ENCODE data around the gene LHPP.
"Not testable (repeated sequence)": the region's sequence is repeated elsewhere in the genome, so short reads cannot be mapped to it uniquely, and the experiment has no call there.

LHPP gene

GRCh38 chr10:124461642-124462347 lies at the start of gene LHPP:
LHPP (plus strand) TSS chr10:124461823; CDS start chr10:124461863, 40 bp downstream.
- DNase-seq = peak; percentile 83 to 86

DNA sequence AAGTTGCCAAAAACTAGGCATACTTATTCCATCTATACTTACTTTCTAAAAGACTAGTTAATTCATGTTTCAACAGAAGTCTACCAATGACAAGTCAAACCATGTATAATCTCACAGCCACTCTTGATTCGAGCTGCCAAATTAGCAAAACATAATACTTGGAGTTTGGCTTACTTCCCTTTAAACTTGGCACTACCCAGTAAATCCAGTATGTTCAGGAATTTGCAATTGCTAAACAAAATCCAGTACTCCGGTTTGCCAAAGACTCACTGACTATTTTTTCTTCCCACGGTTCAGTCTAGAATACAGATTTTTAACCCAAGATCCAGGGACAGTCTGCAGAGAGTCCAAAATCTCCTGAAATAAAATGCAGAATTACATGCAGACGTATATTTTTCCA lies 47.5 kb upstream of the LHPP start:
- no peak for DNase-seq

DNA sequence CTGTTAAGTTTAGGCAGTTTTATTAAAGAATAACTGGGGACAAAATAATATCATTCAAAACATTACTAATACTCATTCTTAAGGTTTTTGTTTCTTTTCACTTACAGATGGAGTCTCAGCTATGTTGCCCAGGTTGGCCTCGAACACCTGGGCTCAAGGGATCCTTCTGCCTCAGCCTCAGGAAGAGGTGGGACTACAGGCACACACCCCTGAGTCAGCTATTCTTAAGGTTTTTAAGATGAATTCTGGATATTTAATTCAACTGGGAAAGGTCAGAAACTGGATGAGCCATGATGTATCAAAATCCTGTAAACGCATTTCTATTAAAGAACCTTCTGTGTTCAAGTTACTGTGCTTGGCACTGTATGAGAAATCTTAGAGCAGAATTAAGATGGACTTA lies 46.4 kb upstream of the LHPP start:
- DNase-seq = no peak

DNA sequence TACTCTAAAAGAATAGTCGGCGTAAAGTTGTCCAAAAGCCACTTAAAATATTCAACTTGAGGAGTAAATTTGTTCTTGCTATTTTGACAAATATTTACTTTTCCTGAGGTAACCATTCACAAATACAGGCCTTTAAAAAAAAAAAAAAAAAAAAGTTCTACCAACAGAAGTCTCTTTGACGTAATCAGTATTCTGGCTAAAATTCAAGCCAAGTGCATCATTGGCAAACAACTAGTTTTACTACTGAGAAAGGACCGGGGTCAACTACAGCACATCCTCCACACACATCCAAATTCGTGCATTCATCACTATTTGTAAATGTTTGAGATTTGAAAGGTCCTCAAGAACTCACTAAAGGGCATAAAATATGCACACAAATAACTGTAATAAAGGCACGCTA lies 44.9 kb upstream of the LHPP start:
- DNase-seq = no peak

DNA sequence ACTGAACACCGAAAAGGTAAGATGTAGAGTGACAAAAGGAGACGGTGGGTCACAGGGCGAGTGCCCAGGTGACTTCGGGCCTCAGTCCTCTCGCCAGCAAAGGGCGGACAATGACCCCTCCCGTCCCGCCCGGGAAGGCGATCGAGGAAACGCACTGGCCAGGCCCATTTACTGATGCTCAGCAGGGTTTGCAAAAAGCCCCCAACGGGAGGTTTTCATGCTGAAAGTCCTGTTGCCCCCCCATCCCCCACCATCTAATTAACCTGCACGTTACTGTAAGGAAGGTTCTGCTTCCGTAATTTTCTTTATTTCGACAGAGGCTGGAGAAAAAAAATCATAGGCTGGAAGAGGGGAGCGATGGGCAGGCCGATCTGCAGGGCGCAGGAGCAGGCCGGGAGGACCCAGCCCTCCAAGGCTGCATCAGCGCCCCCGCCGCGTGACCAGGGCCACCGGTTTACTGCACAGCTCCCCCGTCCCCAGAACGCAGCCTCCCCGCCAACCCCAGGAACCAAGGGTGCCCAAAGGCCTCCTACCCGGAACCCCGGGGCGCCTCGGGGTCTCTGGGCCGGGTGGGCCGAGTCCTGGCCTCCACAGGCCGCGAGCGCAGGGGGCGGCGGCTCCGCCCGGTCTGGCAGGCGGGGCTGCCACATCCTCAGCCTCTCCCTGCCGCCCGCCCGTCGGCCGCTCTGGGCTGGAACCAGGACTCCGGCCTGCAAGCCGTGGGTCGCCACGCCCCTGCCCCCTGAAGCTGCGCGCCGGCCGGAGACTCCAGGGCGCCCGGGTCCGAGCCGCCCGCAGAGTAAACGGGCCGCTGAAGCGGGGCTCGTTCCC lies 43.5 kb upstream of the LHPP start:
- peak; percentile 25 to 37 for DNase-seq

GRCh38 chr10:124418726-124419501 lies 42.7 kb upstream of the LHPP start, which contains the start of gene OAT:
OAT (minus strand) TSS chr10:124418923; CDS start chr10:124412171, 6,752 bp downstream.
- DNase-seq = peak; percentile 94 to 95

DNA sequence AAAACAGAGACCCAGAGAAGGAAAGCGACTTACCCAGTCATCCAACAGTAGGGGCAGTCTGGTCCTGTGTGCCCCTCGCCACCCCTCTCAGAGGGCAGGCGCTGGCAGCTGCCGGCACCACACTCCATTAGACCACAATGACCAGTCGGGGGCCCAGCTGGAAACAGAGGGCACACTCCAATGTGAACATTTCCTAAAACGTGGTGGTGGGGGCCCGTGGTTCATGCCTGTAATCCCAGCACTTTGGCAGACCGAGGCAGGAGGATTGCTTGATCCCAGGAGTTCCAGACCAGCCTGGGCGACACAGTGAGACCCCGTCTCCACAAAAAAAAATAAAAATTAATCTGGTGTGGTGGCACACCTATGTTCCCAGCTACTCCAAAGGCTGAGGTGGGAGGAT lies 42.0 kb upstream of the LHPP start:
- DNase-seq = no peak

DNA sequence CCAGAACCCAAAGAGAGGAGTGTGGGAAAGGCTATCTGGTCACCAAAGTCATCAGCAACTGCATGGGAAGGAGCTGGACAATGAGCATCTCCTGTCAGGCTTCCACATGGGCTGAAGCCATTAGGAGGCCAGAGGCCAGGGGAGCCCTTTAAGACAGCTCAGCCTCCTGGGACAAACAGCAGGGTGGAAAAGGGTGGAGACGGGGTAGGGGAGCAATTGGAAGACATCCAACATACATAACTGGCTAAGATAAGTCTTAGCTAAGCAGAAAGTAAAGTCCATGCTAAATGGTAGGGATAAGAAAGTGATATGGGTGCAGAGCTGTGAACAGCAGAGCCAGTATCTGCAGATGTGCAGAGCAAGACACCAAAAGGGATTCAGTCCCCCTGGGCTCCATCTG lies 41.4 kb upstream of the LHPP start:
- DNase-seq = no peak

GRCh38 chr10:124422742-124423141 lies 38.9 kb upstream of the LHPP start:
- DNase-seq = no peak

- DNase-seq = no peak
Measured at GRCh38 chr10:124423813-124424212, 37.8 kb upstream of the LHPP start.

DNA sequence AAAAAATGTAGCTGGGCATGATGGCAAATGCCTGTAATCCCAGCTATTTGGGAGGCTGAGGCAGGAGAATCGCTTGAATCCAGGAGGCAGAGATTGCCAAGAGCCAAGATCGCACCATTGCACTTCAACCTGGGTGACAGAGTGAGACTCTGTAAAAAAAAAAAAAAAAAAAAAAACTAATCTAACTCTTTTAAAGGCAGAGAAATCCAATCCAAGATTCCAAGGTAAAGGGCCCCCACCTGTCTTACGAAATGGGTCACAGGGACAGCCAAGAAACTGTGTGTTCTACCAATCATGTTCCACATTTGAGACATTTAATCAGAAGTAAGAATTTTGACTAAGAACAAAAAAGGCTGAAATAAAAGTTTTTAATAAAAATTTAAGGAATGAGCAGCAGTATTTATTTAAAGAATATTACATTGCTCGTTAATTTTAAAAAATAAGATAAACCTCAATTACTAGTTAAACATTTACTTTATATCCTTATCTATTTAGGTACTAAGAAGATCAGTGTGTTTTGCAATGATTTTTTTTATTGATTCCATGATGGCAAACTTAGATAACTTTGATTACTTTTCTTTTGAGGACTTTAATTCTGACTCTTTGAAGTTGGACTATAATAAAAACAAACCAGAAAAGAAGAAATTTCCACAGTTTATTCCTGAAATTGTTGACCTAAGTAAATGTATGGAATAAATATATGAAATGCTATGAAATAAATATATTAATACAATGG lies 36.2 kb upstream of the LHPP start:
- DNase-seq = no peak

GRCh38 chr10:124428207-124428777 lies 33.3 kb upstream of the LHPP start:
- DNase-seq = no peak

- DNase-seq = no peak
Measured at GRCh38 chr10:124429576-124429975, 32.0 kb upstream of the LHPP start.

DNA sequence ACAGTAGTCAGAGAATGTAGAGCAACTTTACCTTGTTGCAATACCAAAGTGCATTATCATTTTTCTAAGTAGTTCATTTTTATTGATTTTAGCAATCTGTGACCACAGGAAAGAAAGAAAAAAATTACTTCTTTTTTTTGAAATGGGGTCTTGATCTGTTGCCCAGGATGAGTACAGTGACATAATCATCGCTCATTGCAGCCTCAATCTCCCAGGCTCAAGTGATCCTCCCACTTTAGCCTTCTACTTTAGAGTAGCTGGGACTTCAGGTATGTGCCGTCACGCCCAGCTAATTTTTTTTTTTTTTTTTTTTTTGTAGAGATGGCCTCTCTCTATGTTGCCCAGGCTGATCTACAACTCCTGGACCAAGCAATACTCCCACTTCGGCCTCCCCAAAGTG lies 31.5 kb upstream of the LHPP start:
- DNase-seq = no peak

GRCh38 chr10:124433461-124433860 lies 28.2 kb upstream of the LHPP start:
- no peak for DNase-seq

GRCh38 chr10:124435683-124436082 lies 25.9 kb upstream of the LHPP start:
- not testable (repeated sequence) for DNase-seq

DNA sequence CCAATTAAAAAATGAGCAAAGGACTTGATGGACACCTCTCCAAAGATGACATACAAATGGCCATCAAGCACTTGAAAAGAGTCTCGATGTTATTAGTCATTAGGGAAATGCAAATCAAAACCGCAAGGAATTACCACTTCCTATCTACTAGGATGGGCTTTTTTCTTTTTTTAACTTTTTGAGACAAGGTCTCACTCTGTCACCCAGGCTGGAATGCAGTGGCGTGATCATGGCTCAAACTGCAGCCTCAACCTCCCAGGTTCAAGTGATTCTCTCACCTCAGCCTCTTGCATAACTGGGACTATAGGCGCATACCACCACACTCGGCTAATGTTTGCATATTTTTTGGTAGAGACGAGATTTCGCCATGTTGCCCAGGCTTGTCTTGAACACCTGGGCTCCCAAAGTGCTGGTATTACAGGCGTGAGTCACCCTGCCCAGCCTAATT lies 25.4 kb upstream of the LHPP start:
- DNase-seq = no peak

DNA sequence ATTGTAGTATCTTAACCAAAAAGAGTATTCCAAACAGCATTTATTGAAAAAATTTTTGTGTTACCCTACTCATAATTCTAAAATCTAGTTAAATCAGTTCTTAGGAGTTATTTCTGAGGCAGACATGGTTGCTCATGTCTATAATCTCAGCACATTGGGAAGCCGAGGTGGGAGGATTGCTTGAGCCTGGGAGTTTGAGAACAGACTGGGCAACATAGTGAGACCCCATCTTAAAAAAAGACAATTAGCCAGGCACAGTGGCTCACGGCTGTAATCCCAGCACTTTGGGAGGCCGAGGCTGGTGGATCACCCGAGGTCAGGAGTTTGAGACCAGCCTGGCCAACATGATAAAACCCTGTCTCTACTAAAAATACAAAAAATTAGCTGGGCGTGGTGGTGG lies 19.9 kb upstream of the LHPP start:
- DNase-seq = not testable (repeated sequence)

DNA sequence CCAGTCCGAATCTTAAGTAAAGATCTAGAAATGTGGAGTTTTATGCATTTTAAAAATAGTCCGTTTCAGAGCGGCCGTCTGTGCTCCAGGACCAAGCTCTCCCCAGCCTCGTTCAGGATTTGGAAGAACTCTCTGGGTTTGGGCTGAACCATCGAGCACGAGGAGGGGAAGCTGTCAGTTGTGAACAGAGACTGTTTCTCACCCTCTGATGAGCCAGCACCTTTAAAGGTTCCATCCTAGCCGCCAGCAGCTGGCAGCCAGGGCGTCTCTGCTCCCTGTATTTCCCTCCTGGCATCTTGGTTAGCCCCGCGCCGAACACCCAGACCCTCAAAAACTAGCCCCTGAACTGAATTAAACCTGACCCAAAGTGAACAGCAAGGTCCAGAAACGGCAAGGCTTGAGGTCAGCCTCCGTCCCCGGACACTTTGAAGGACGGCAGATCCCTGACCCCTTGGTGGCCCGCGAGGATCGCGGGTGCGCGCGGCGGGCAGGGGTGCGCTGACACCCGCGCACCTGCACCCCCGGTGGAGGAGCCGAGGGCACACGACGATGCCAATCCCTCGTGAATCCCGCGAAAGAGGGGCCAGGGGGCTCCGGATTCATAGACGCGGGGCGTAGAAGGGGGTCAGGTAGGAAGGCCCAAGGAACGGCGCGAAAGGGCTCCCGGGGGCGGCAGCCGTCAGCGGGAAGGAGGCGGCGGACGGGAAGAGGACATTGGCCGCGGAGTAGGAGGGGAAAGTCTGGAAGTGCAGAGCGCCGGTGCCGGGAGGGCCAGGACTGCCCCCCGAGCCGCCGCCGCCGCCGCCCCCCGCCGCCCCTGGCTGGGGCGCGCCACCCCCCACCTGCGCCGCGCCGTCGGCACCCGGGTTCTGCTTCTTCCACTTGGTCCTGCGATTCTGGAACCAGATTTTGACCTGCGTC lies 14.5 kb upstream of the LHPP start:
- no peak for DNase-seq

DNA sequence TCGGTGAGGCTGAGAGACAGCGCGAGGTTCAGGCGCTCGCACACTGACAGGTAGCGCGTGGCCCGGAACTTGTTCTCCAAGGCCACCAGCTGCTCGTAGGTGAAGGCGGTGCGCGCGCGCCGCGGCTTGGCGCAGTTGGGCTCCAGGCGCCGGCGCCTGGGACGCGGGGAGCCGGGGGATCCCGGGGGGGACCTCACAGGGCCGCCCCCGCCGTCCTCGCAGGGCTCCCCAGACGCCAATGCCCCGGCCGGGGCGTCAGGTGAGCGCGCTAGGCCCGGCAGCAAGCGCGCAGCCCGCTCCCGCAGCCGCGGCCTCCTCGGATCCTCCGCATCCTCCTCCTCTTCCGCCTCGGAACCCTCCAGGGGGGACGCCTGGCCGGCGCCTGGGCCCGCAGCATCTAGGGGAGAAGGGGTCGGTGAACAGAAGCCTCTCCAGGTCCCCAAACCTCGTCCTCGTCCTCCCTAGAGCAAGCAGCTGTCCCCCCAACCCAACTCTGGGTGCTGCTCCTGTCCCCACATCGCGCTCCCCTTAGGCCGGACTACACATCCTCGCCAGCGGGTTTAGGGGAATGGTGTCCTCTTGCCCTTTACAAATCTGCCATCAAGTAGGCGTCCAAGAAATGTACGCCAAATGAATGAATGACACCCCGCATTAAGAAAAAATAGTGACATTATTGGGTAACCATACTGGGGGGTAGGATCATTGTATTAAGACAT lies 13.7 kb upstream of the LHPP start:
- DNase-seq = no peak

All from stimulated activated CD4-positive, alpha-beta T cell treated with anti-CD3 and anti-CD28 coated beads, Interleukin-4, amount 100 ng/mL, for 4 hours (primary cell).